Measurements from ENCODE around the gene TFB1M.
"Not testable (repeated sequence)": the region's sequence is repeated elsewhere in the genome, so short reads cannot be mapped to it uniquely, and the experiment has no call there.

TFB1M gene

DNA sequence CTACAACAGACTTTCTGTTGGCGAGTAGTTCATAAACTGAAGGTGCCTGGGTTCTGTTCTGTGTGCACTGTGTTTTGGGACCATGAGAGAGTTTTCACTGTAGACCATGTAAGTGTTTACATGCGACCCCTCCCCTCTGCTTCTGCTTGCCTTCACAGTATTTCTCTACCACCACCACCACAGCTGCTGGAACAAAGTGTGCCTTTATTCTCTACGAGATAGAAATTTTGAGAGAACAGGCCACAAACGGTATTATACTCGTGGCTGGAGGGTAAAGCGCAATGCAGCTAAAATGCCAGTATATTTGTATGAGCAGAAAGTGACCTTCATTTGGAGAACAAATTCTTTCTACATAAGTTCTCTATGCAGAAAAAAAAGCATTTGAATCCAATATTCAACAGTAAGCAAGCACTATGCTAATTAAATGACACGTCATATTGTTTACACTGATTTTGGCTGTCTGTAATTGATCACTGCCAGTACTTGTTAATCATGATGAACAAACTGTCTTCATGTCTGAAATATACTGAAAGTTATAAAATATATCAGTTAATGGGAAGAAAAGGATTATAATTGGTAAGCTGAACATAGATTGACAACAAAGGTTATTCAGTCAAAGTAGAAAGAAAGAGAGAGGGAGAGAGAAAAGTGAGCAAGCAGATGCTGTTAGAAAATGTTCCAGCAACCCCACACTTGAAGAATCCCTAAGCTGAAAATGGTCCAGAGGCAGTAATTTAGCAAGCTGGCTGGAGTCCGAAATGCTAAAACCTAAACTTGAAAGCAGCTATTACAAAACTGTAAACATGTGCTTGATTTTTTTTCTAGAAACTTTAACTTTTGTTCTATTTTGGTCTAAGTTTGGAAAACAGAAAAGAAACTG is 41.7 kb downstream of the TFB1M start:
- Histone ChIP-seq H3K4me3 (ENCODE audit: low read length) (no peak overlapping the region), H3K4me1 (ENCODE audit: insufficient read depth, low read length) (peaks cover 43% of the 10 kb centered on the region), H3K27ac (ENCODE audit: low read depth, low read length) (peak overlapping the region; percentile 54), H3K9me3 (ENCODE audit: insufficient read depth, low read depth, low read length) (no peaks in the 10 kb centered on the region), H3K9ac (ENCODE audit: low read depth, low read length) (peak overlapping the region; percentile 23; the same call in 1 of the 2 replicates), H3K36me3 (ENCODE audit: insufficient read depth, low read length) (peaks cover 28% of the 10 kb centered on the region), H3K27me3 (ENCODE audit: insufficient read depth, low read length) (no peaks in the 10 kb centered on the region)
- WGBS = 95% methylated on average over 8 of the region's 8 CpGs

GRCh38 chr6:155271145-155271544 is 43.1 kb downstream of the TFB1M start:
- Histone ChIP-seq H3K4me3 (ENCODE audit: low read length) (no peak overlapping the region), H3K9ac (ENCODE audit: low read depth, low read length) (no peak overlapping the region), H3K27ac (ENCODE audit: low read depth, low read length) (no peak overlapping the region), H3K9me3 (ENCODE audit: insufficient read depth, low read depth, low read length) (no peaks in the 10 kb centered on the region), H3K36me3 (ENCODE audit: insufficient read depth, low read length) (peaks cover 33% of the 10 kb centered on the region), H3K4me1 (ENCODE audit: insufficient read depth, low read length) (peaks cover 46% of the 10 kb centered on the region), H3K27me3 (ENCODE audit: insufficient read depth, low read length) (no peaks in the 10 kb centered on the region)

- Histone ChIP-seq H3K9ac (ENCODE audit: low read depth, low read length) (no peak overlapping the region), H3K4me3 (ENCODE audit: low read length) (no peak overlapping the region), H3K9me3 (ENCODE audit: insufficient read depth, low read depth, low read length) (no peaks in the 10 kb centered on the region), H3K4me1 (ENCODE audit: insufficient read depth, low read length) (peaks cover 46% of the 10 kb centered on the region), H3K36me3 (ENCODE audit: insufficient read depth, low read length) (peaks cover 28% of the 10 kb centered on the region), H3K27me3 (ENCODE audit: insufficient read depth, low read length) (no peaks in the 10 kb centered on the region), H3K27ac (ENCODE audit: low read depth, low read length) (no peak overlapping the region)
- WGBS = 91% methylated on average over 7 of the region's 7 CpGs
These were observed 43.7 kb downstream of the TFB1M start for GRCh38 chr6:155270561-155271091.

GRCh38 chr6:155269765-155270164 is 44.5 kb downstream of the TFB1M start:
- H3K4me3 ChIP-seq (ENCODE audit: low read length) = no peak overlapping the region
- H3K4me1 ChIP-seq (ENCODE audit: insufficient read depth, low read length) = peaks cover 48% of the 10 kb centered on the region
- no peak overlapping the region for H3K9ac ChIP-seq (ENCODE audit: low read depth, low read length)
- H3K9me3 ChIP-seq (ENCODE audit: insufficient read depth, low read depth, low read length) = no peaks in the 10 kb centered on the region
- H3K27ac ChIP-seq (ENCODE audit: low read depth, low read length) = no peak overlapping the region
- 77% methylated on average over 3 of the region's 3 CpGs for WGBS
- no peaks in the 10 kb centered on the region for H3K27me3 ChIP-seq (ENCODE audit: insufficient read depth, low read length)
- H3K36me3 ChIP-seq (ENCODE audit: insufficient read depth, low read length) = peaks cover 27% of the 10 kb centered on the region

- 92% methylated on average over 1 of the region's 5 CpGs for WGBS
- Histone ChIP-seq H3K27ac (ENCODE audit: low read depth, low read length) (peak overlapping the region; percentile 70; the same call in 1 of the 2 replicates), H3K36me3 (ENCODE audit: insufficient read depth, low read length) (peaks cover 31% of the 10 kb centered on the region), H3K4me1 (ENCODE audit: insufficient read depth, low read length) (peaks cover 40% of the 10 kb centered on the region)
- not testable (repeated sequence) for H3K9me3 ChIP-seq (ENCODE audit: insufficient read depth, low read depth, low read length); H3K4me3 ChIP-seq (ENCODE audit: low read length); H3K27me3 ChIP-seq (ENCODE audit: insufficient read depth, low read length); H3K9ac ChIP-seq (ENCODE audit: low read depth, low read length)
These were observed 46.0 kb downstream of the TFB1M start for GRCh38 chr6:155268088-155268867.

- Histone ChIP-seq H3K27ac (ENCODE audit: low read depth, low read length) (no peak overlapping the region), H3K9me3 (ENCODE audit: insufficient read depth, low read depth, low read length) (no peaks in the 10 kb centered on the region), H3K4me1 (ENCODE audit: insufficient read depth, low read length) (peaks cover 31% of the 10 kb centered on the region), H3K4me3 (ENCODE audit: low read length) (no peak overlapping the region), H3K9ac (ENCODE audit: low read depth, low read length) (no peak overlapping the region), H3K36me3 (ENCODE audit: insufficient read depth, low read length) (peaks cover 27% of the 10 kb centered on the region), H3K27me3 (ENCODE audit: insufficient read depth, low read length) (no peaks in the 10 kb centered on the region)
- WGBS = 82% methylated on average over 2 of the region's 2 CpGs
These were observed 46.9 kb downstream of the TFB1M start for GRCh38 chr6:155267411-155267810.

DNA sequence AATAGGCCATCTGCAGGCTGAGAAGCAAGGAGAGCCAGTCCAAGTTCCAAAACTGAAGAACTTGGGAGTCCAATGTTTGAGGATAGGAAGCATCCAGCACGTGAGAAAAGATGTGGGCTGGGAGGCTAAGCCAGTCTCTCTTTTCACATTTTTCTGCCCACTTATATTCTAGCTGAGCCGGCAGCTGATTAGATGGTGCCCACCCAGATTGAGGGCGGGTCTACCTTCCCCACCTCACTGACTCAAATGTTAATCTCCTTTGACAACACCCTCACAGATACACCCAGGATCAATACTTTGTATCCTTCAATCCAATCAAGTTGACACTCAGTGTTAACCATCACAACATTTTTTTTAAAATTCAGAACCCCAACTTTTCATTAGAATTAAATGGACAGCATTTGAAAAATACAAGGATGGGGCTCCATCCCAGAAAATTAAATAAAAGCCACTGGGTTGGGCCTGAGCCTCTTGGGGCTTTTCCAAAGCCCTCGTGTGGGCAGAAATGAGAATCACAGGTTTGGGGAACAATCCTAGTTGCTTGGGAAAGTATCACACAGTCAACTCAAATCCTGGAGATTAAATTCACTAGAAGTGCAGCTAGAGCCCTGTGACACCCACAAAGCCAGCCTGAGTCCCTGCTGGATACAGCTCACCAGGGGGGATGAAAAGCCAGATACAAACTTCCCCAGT is 48.3 kb downstream of the TFB1M start:
- Histone ChIP-seq H3K9me3 (ENCODE audit: insufficient read depth, low read depth, low read length) (no peaks in the 10 kb centered on the region), H3K4me3 (ENCODE audit: low read length) (no peak overlapping the region), H3K36me3 (ENCODE audit: insufficient read depth, low read length) (peaks cover 18% of the 10 kb centered on the region), H3K27ac (ENCODE audit: low read depth, low read length) (no peak overlapping the region), H3K4me1 (ENCODE audit: insufficient read depth, low read length) (peaks cover 34% of the 10 kb centered on the region), H3K9ac (ENCODE audit: low read depth, low read length) (no peak overlapping the region), H3K27me3 (ENCODE audit: insufficient read depth, low read length) (no peaks in the 10 kb centered on the region)
- WGBS = 93% methylated on average over 4 of the region's 4 CpGs

DNA sequence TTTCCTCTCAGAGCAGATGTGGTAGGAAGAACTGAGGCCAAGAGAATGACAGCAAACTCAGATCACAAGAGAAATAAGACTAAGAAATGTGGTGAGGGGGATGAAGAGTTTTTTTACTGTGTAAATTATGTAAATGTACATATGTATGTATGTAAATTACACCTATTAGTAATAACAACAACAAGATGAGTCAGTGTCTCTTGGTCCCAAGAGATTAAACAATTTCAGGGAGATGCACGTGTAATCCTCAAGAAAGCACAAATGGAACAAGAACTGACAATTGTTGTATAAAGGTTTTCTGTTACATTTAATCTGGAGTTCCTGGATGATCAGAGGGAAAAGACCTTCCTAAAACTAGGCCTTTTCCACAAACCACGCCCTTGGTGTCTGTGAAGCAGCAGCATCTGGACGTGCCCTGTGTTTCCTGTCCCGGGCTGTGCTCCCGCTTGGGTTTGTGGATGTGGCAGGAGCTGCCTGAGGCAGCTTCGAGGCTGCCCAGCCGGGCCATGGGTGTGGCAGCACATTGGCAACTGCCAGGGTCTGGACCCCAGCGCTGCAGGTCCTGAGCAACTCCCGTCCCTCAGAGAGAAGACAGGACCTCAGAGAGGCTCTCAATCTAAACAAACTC is 49.5 kb downstream of the TFB1M start:
- H3K36me3 ChIP-seq (ENCODE audit: insufficient read depth, low read length) = peaks cover 25% of the 10 kb centered on the region
- H3K4me1 ChIP-seq (ENCODE audit: insufficient read depth, low read length) = peaks cover 38% of the 10 kb centered on the region
- H3K9me3 ChIP-seq (ENCODE audit: insufficient read depth, low read depth, low read length) = no peaks in the 10 kb centered on the region
- no peak overlapping the region for H3K4me3 ChIP-seq (ENCODE audit: low read length)
- H3K9ac ChIP-seq (ENCODE audit: low read depth, low read length) = no peak overlapping the region
- H3K27ac ChIP-seq (ENCODE audit: low read depth, low read length) = peak overlapping the region; percentile 2; the same call in 1 of the 2 replicates
- 77% methylated on average over 9 of the region's 9 CpGs for WGBS
- H3K27me3 ChIP-seq (ENCODE audit: insufficient read depth, low read length) = no peaks in the 10 kb centered on the region

DNA sequence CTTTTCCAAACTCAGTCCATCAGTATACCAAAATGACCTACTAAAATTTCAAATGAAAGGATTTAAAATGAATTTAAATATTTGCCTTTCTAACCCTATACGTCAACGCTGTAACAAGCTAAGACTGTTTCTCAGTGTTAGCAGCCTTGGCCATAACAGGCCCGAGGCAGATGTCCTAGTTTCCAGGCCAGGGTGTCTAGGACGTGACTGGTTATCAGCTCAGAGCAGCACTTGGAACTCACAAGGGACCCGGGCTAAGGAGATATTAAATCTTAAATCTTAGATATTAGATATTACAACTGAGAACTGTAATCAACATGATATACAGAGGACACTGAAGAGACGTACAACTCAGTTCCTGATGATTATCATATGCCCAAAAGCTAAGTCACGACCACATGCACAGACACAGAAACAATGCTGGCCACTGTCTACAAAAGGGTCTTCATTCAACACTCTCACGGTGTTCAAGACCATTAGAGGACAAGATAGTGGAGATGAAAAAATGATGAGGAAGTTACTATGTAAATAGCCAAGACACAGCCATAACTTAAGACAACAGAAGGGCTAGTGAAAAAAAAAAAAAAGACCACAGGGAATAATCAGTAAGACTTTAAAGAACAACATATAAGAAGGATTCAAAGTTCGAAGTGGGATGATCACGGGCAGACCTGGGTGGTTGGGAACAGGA is 50.8 kb downstream of the TFB1M start, which contains the start of gene CLDN20:
TSS of gene CLDN20 (plus strand) at position 641 of the 691 bp plus-strand sequence. CDS start 11,707 bp downstream, outside the sequence.
- Histone ChIP-seq H3K4me1 (ENCODE audit: insufficient read depth, low read length) (peaks cover 34% of the 10 kb centered on the region), H3K27ac (ENCODE audit: low read depth, low read length) (no peak within 1 kb of the TSS), H3K9ac (ENCODE audit: low read depth, low read length) (no peak within 1 kb of the TSS), H3K9me3 (ENCODE audit: insufficient read depth, low read depth, low read length) (no peaks in the 10 kb centered on the region), H3K36me3 (ENCODE audit: insufficient read depth, low read length) (peaks cover 38% of the 10 kb centered on the region), H3K27me3 (ENCODE audit: insufficient read depth, low read length) (no peaks in the 10 kb centered on the region), H3K4me3 (ENCODE audit: low read length) (no peak within 1 kb of the TSS)
- WGBS = 95% methylated on average over 9 of the region's 10 CpGs

DNA sequence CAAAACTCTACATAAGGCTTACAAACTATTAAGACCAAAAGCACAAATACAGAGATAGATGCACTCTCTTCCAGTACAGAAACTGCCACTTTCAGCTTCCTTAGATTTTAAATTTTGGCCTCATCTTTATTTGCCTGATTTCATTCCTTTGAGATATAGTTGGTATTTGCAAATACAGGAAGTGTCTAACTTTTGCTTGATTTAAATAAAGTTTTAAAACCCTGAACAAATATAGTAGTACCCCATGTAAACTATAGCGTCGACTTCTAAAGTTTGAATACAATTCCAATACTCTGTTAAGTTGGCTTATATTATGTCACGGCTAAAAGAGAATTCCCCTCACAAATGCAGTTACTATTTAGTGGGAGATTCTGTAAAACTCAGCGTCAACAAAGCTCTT is 51.6 kb downstream of the TFB1M start:
- Histone ChIP-seq H3K4me1 (ENCODE audit: insufficient read depth, low read length) (peaks cover 26% of the 10 kb centered on the region), H3K27me3 (ENCODE audit: insufficient read depth, low read length) (no peaks in the 10 kb centered on the region), H3K36me3 (ENCODE audit: insufficient read depth, low read length) (peaks cover 47% of the 10 kb centered on the region), H3K4me3 (ENCODE audit: low read length) (no peak overlapping the region), H3K9me3 (ENCODE audit: insufficient read depth, low read depth, low read length) (no peaks in the 10 kb centered on the region), H3K9ac (ENCODE audit: low read depth, low read length) (no peak overlapping the region), H3K27ac (ENCODE audit: low read depth, low read length) (no peak overlapping the region)
- 100% methylated on average over 4 of the region's 4 CpGs for WGBS

Data from HUES64 (cell line).